ENCODE measurements around the gene USP6NL. TPM values are rescaled to one million over a fixed set of nuclear protein-coding genes. Genes with fewer than 3 reads are reported as not detected.
A peak's percentile ranks its signal among the peaks of the same experiment; 100 is the strongest.

Gene USP6NL
- total RNA-seq, 1 experiment from 2014 or later = 35.6 TPM

DNA sequence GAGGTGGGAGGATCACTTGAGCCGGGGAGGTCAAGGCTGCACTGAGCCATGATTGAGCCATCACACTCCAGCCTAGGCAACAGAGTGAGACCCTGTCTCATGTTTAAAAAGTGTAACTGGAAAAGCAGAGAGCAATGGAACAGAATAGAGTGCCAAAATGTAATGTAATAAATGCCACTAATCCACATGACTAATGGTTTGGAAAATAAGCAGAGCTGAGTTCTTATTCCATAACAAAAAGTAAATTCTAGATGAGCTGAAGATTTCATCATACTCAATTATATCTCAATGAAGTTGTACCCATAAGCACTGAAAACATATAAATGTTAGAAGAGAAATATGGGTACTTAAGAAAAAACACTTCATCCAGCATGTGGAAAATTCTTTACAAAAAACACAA lies 132.6 kb downstream of the USP6NL start:
- Mint-ChIP-seq H3K27ac (ENCODE audit: unreplicated experiment) (peak overlapping the region; percentile 26), H3K4me1 (ENCODE audit: low read depth, unreplicated experiment) (peaks cover 6% of the 10 kb centered on the region), H3K9me3 (ENCODE audit: unreplicated experiment) (no peaks in the 10 kb centered on the region), H3K4me3 (ENCODE audit: unreplicated experiment) (no peak overlapping the region), H3K27me3 (ENCODE audit: insufficient read depth, unreplicated experiment) (no peaks in the 10 kb centered on the region), H3K36me3 (ENCODE audit: insufficient read depth, unreplicated experiment) (peaks cover 26% of the 10 kb centered on the region)
- no TSS peak for BruUV-seq (replicated peaks)
- Histone ChIP-seq H3K4me1 (no peaks in the 10 kb centered on the region), H3K27me3 (replicated peaks; ENCODE audit: control insufficient read depth, insufficient read depth, low read length) (no peaks in the 10 kb centered on the region), H3K36me3 (ENCODE audit: control insufficient read depth, insufficient read depth, low read length) (no peaks in the 10 kb centered on the region; the same call in 1 of the 2 replicates), H3K9me3 (no peaks in the 10 kb centered on the region), H3K4me3 (ENCODE audit: low read depth, low read length) (no peak overlapping the region)
- CTCF ChIA-PET = no interaction called here
- POLR2A ChIA-PET = no interaction called here
- no peak for DNase-seq
- intact Hi-C loops (cut with micrococcal nuclease; ENCODE audit: unreplicated experiment) = no loop called here
- TF ChIP-seq, protein P1, sequence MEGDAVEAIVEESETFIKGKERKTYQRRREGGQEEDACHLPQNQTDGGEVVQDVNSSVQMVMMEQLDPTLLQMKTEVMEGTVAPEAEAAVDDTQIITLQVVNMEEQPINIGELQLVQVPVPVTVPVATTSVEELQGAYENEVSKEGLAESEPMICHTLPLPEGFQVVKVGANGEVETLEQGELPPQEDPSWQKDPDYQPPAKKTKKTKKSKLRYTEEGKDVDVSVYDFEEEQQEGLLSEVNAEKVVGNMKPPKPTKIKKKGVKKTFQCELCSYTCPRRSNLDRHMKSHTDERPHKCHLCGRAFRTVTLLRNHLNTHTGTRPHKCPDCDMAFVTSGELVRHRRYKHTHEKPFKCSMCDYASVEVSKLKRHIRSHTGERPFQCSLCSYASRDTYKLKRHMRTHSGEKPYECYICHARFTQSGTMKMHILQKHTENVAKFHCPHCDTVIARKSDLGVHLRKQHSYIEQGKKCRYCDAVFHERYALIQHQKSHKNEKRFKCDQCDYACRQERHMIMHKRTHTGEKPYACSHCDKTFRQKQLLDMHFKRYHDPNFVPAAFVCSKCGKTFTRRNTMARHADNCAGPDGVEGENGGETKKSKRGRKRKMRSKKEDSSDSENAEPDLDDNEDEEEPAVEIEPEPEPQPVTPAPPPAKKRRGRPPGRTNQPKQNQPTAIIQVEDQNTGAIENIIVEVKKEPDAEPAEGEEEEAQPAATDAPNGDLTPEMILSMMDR (IDR thresholded peaks at IDR 0.05; ENCODE audit: insufficient read depth in 1 of 2, low read depth in 1 of 2, low read length in 1 of 2, severe bottlenecking in 1 of 2, unreplicated experiment in 1 of 2) = no peak

DNA sequence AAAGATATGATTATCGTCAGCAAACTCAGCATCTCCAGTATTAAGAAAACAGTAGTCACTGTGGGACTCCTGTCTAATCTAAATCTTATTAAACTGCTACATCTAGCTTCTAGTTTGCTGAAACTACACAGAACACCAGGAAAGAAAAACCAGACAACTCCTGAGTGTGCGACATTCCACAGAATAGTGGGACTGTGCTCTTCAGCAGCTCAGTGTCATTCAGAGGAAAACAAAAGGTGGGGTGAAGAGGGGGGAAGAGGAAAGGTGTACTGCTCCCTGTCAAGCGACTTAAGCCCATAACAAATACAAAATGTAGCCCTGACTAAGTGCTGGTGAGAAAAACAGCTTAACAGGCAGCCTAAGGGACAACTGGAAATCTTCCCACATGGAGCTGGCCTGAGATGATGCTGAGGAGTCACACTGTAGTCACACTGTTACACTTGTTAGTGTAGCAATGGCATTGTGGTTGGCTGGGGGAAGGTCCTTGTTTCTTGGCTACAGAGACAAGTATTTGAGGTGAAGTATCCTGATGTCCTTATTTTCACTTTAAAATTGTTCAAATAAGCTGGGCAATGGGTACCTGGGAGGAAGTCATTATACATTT lies 135.5 kb downstream of the USP6NL start:
- no peak overlapping the region for H3K4me3 Mint-ChIP-seq (ENCODE audit: unreplicated experiment)
- Histone ChIP-seq H3K4me1 (no peaks in the 10 kb centered on the region), H3K27me3 (replicated peaks; ENCODE audit: control insufficient read depth, insufficient read depth, low read length) (no peaks in the 10 kb centered on the region), H3K36me3 (ENCODE audit: control insufficient read depth, insufficient read depth, low read length) (no peaks in the 10 kb centered on the region; the same call in 1 of the 2 replicates), H3K4me3 (ENCODE audit: low read depth, low read length) (no peak overlapping the region), H3K9me3 (no peaks in the 10 kb centered on the region)
- no peaks in the 10 kb centered on the region for H3K9me3 Mint-ChIP-seq (ENCODE audit: unreplicated experiment)
- H3K27ac Mint-ChIP-seq (ENCODE audit: unreplicated experiment) = no peak overlapping the region
- POLR2A ChIA-PET = no interaction called here
- peaks cover 4% of the 10 kb centered on the region for H3K4me1 Mint-ChIP-seq (ENCODE audit: low read depth, unreplicated experiment)
- DNase-seq = no peak
- CTCF ChIA-PET = no interaction called here
- TF ChIP-seq, protein P1 (IDR thresholded peaks at IDR 0.05; ENCODE audit: insufficient read depth in 1 of 2, low read depth in 1 of 2, low read length in 1 of 2, severe bottlenecking in 1 of 2, unreplicated experiment in 1 of 2) = no peak
- no TSS peak for BruUV-seq (replicated peaks)
- H3K27me3 Mint-ChIP-seq (ENCODE audit: insufficient read depth, unreplicated experiment) = no peaks in the 10 kb centered on the region
- intact Hi-C loops (cut with micrococcal nuclease; ENCODE audit: unreplicated experiment) = no loop called here
- H3K36me3 Mint-ChIP-seq (ENCODE audit: insufficient read depth, unreplicated experiment) = peaks cover 13% of the 10 kb centered on the region

DNA sequence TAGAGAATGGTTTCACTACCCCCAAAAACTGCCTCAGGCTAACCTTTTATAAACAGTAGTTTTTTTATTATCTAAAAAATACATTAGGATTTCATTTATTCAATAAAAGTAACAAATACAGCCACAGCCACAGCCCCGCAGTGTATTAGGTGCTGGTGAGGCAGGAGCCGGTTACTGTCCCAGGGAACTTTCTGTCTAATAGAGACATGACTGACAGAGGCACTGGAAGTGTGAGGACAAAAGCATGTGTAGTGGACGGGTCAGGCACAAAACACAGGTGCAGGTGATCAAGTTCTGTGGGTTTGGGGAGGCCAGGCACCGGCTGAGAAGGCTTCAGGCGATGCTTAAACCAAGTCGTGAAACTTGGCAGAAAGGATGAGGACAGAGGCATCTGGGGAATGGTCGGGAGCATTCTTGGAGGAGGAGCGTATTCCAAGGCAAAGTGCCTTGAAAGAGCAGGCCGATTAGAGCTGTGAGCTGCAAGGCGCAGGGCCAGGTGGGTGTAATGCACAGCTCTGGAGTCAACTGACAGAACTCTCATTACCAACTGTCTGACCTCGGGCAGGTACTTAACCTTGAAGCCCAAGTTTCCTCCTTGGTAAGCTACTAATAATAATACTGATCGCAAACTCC lies 138.2 kb downstream of the USP6NL start:
- Histone ChIP-seq H3K9me3 (no peaks in the 10 kb centered on the region), H3K4me1 (no peaks in the 10 kb centered on the region), H3K4me3 (ENCODE audit: low read depth, low read length) (no peak overlapping the region), H3K27me3 (replicated peaks; ENCODE audit: control insufficient read depth, insufficient read depth, low read length) (no peaks in the 10 kb centered on the region), H3K36me3 (ENCODE audit: control insufficient read depth, insufficient read depth, low read length) (peaks cover 1% of the 10 kb centered on the region)
- ChIA-PET CTCF (no interaction called here), POLR2A (no interaction called here)
- Mint-ChIP-seq H3K9me3 (ENCODE audit: unreplicated experiment) (no peaks in the 10 kb centered on the region), H3K4me1 (ENCODE audit: low read depth, unreplicated experiment) (no peaks in the 10 kb centered on the region), H3K27me3 (ENCODE audit: insufficient read depth, unreplicated experiment) (no peaks in the 10 kb centered on the region), H3K36me3 (ENCODE audit: insufficient read depth, unreplicated experiment) (peaks cover 13% of the 10 kb centered on the region), H3K4me3 (ENCODE audit: unreplicated experiment) (no peak overlapping the region), H3K27ac (ENCODE audit: unreplicated experiment) (no peak overlapping the region)
- DNase-seq = no peak
- intact Hi-C loops (cut with micrococcal nuclease; ENCODE audit: unreplicated experiment) = loop anchor here (2.0 to 5.0 kb wide), 4 partner anchors 202 to 454 kb away; no protein-coding TSS in a partner anchor
- TF ChIP-seq, protein P1 (IDR thresholded peaks at IDR 0.05; ENCODE audit: insufficient read depth in 1 of 2, low read depth in 1 of 2, low read length in 1 of 2, severe bottlenecking in 1 of 2, unreplicated experiment in 1 of 2) = no peak
- no TSS peak for BruUV-seq (replicated peaks)

All from Caco-2 (cell line).